ENCODE results near the gene ERC1.
"Not testable (repeated sequence)": the region's sequence is repeated elsewhere in the genome, so short reads cannot be mapped to it uniquely, and the experiment has no call there.

The ERC1 gene

DNA sequence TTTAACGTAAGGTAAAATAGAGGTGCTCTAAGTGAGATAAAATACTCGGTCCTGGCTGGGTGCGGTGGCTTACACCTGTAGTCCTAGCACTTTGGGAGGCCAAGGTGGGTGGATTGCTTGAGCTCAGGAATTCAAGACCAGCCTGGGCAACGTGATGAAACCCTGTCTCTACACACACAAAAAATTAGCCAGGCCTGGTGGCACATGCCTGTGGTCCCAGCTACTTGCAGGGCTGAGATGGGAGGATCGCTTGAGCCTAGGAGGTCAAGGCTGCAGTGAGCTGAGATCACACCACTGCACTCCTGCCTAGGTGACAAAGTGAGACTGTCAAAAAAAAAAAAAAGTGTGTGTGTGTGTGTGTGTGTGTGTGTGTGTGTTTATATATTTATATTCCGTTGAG is 364.8 kb downstream of the ERC1 start:
- H3K4me3 ChIP-seq (ENCODE audit: low read depth, low read length); POLR2A ChIA-PET; H3K27ac ChIP-seq (ENCODE audit: extremely low read depth, low read depth, low read length); H3K4me1 ChIP-seq (ENCODE audit: control insufficient read depth, insufficient read depth, low read length); H3K36me3 ChIP-seq (ENCODE audit: control insufficient read depth in 2 of 2, insufficient read depth in 1 of 2, low read length in 2 of 2); H3K9me3 ChIP-seq (ENCODE audit: control insufficient read depth, insufficient read depth, low read depth, low read length): not testable (repeated sequence)
- TF ChIP-seq, protein P1, sequence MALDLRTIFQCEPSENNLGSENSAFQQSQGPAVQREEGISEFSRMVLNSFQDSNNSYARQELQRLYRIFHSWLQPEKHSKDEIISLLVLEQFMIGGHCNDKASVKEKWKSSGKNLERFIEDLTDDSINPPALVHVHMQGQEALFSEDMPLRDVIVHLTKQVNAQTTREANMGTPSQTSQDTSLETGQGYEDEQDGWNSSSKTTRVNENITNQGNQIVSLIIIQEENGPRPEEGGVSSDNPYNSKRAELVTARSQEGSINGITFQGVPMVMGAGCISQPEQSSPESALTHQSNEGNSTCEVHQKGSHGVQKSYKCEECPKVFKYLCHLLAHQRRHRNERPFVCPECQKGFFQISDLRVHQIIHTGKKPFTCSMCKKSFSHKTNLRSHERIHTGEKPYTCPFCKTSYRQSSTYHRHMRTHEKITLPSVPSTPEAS (tag by site-specific recombination; IDR thresholded peaks at IDR 0.05): 0 out of 2 replicates have a peak, but pooled peaks have one; percentile 12
- CTCF ChIA-PET: interaction anchor here (0.6 to 1.9 kb wide), 2 partner anchors 238 to 388 kb away, joined by 3 to 5 read pairs; no protein-coding TSS in a partner anchor

- Histone ChIP-seq H3K27ac (ENCODE audit: extremely low read depth, low read depth, low read length) (no peak overlapping the region), H3K9me3 (ENCODE audit: control insufficient read depth, insufficient read depth, low read depth, low read length) (no peaks in the 10 kb centered on the region), H3K4me1 (ENCODE audit: control insufficient read depth, insufficient read depth, low read length) (no peaks in the 10 kb centered on the region), H3K36me3 (ENCODE audit: control insufficient read depth in 2 of 2, insufficient read depth in 1 of 2, low read length in 2 of 2) (no peaks in the 10 kb centered on the region), H3K4me3 (ENCODE audit: low read depth, low read length) (no peak overlapping the region)
- ChIA-PET POLR2A (no interaction called here), CTCF (interaction anchor here (1.9 kb wide), 1 partner anchor 238 kb away, joined by 5 read pairs; no protein-coding TSS in a partner anchor)
- no peak for TF ChIP-seq GLI4 (tag by site-specific recombination; IDR thresholded peaks at IDR 0.05)
- no peak for TF ChIP-seq BCL6B (tag by site-specific recombination; IDR thresholded peaks at IDR 0.05)
- TF ChIP-seq ZNF558 (tag by site-specific recombination; IDR thresholded peaks at IDR 0.05): no peak
- TF ChIP-seq, protein P1 (tag by site-specific recombination; IDR thresholded peaks at IDR 0.05): 0 out of 2 replicates have a peak, but pooled peaks have one; percentile 3
Measured at GRCh38 chr12:1356285-1356684, 365.3 kb downstream of the ERC1 start.

GRCh38 chr12:1357171-1357570 is 366.1 kb downstream of the ERC1 start:
- no peaks in the 10 kb centered on the region for H3K36me3 ChIP-seq (ENCODE audit: control insufficient read depth in 2 of 2, insufficient read depth in 1 of 2, low read length in 2 of 2)
- CTCF ChIA-PET: no interaction called here
- TF ChIP-seq ZNF585B (tag by site-specific recombination; IDR thresholded peaks at IDR 0.05) (no peak), ZNF280D (tag by site-specific recombination; IDR thresholded peaks at IDR 0.05) (no peak), ZNF266 (tag by site-specific recombination; IDR thresholded peaks at IDR 0.05; ENCODE audit: low read depth) (no peak), SETDB1 (IDR thresholded peaks at IDR 0.05; ENCODE audit: insufficient read length, low read length) (no peak), ZNF639 (tag by site-specific recombination; IDR thresholded peaks at IDR 0.05) (no peak), ZNF664 (tag by site-specific recombination; IDR thresholded peaks at IDR 0.05) (no peak), ZNF48 (tag by site-specific recombination; IDR thresholded peaks at IDR 0.05) (no peak), ZNF830 (tag by site-specific recombination; IDR thresholded peaks at IDR 0.05; ENCODE audit: low read depth) (no peak), TRIM28 (IDR thresholded peaks at IDR 0.05; ENCODE audit: borderline replicate concordance, low read length) (no peak), ZNF133 (tag by site-specific recombination; IDR thresholded peaks at IDR 0.05) (no peak), ZNF549 (tag by site-specific recombination; IDR thresholded peaks at IDR 0.05) (no peak), ZNF175 (tag by site-specific recombination; IDR thresholded peaks at IDR 0.05) (no peak), KLF1 (tag by site-specific recombination; IDR thresholded peaks at IDR 0.05) (no peak), ZNF792 (tag by site-specific recombination; IDR thresholded peaks at IDR 0.05) (no peak)
- H3K4me3 ChIP-seq (ENCODE audit: low read depth, low read length): no peak overlapping the region
- H3K27ac ChIP-seq (ENCODE audit: extremely low read depth, low read depth, low read length): no peak overlapping the region
- no peaks in the 10 kb centered on the region for H3K4me1 ChIP-seq (ENCODE audit: control insufficient read depth, insufficient read depth, low read length)
- POLR2A ChIA-PET: no interaction called here
- no peaks in the 10 kb centered on the region for H3K9me3 ChIP-seq (ENCODE audit: control insufficient read depth, insufficient read depth, low read depth, low read length)
